SIG-M5 (cell line): Measurements from ENCODE around the gene PRKN.

Experiments
- DNase-seq: peaks from one replicate; lab custom pipeline; 2025; lab: John Stamatoyannopoulos, UW

PRKN gene

GRCh38 chr6:162239330-162239729 lies 488.2 kb downstream of the PRKN start:
- DNase-seq, result no peak

DNA sequence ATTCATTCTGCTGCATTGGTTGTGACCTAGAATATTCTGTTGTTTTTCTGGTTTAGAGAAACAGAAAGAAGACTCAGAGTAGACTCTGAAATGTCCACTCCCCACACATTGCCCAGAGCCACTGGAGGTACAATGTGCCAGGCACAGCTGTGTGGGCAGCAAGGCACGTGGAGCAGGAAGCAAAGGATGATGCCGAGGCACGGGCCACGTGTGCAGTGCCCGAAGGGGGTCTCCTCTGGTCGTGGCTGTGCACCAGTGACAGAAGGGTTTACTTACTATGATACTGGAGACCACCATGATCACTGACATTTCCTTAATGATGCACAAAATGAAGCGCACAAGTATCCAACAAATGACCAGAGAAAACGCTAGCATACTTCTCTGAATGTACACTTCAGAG lies 488.9 kb downstream of the PRKN start:
- DNase-seq, result no peak

DNA sequence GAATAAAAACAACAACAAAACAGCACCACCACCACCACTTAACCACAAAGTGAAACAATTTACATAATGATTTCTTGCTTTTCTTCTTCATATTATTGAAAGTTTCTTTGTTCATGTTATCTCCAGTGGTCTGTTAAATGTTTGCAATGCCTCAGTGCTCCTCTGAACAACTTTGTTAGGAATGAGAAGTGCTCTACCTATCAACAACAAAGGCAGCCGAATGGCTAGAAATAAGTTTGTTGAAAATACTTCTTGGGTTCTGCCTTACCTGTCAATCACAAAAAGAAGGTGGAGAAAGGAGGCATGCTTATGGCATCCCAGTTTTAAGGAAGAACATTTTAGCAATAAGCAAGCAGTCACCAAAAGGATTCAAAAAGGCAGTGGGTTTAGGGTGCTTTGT lies 490.2 kb downstream of the PRKN start:
- DNase-seq, result no peak

- DNase-seq, result no peak
These were observed 492.9 kb downstream of the PRKN start for GRCh38 chr6:162234631-162235030.

DNA sequence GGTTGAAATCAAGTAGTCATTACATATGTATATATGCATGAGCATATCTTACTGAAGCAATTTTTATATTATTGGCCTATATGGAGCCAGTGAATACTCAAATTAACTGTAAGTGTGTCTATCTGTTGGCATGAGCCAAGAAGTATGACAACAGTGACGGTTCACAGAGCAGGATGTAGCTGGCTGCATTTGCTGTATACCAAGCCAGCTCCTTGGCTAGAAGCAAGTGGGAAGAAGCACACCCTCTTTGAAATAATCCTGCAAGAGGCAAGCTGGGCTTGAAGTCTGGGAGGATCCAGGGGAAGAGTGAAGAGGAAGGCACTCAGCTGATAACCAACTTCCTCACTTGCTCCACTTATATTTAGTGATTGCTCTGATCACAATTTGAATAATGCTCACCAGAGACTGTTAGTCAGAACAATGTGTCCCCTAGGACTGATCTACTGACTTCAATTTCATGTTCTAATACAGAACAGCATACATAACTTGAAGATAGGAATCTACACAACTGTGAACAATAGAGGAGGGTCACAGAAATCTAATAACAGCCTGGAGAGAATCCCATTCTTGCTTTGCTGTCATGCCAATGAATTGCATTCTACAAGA lies 497.3 kb downstream of the PRKN start:
- DNase-seq, result no peak

DNA sequence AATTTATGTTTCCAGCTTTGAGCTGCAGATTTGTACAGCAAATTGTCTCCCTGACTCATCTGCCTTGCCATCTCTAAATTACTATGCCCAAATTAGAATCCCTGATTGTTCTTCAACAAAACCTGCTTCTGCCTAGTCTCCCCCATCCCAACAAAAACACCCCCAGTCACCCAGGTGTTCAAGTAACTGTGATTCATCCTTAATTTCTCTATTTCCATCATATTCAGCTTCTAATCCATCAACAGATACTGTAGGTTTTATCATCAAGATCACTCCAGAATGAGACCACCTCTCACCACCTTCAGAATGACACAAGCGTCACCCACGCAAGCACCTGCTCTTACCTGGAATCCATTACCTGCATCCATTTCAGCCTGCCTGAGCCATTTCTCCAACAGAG lies 498.5 kb downstream of the PRKN start:
- no peak for DNase-seq

DNA sequence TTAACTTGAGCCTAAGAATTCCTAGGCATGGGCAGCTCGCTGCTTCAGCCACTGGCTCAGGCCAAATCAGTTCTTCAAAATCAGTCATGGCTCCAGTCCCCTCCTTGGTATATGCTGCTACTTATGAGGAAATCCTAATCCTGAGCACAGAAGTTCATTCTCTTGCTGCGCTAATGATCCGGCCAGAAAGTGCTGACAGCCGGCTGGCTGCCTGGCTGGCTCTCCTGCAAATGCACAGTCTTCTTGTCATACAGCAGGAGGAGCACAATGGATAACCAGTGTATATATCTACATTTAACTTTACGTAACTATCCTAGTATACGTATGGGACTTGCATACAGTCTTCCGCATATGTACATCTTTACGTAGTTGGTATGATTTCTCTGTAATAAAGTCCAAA lies 500.8 kb downstream of the PRKN start:
- no peak for DNase-seq

GRCh38 chr6:162222521-162222920 lies 505.0 kb downstream of the PRKN start:
- DNase-seq, result no peak

DNA sequence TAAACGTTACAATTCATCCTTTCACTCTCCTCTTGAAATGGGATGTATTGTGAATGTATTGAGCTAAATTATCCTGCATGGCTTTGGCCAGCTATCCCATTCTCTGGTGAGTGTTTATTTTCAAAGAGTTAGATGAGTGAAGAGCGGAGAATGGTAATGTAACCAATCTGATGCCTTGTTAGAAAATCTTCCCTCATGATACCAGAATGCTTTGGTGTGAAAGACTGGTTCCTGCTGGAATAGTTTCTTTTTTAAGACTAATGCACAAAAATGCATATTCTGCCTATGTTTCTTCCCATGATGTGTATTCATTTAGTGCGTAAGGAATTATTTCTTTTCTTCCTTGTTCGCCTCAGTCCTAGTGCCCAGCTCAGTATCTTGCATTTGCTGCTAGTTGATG lies 506.7 kb downstream of the PRKN start:
- DNase-seq, result no peak

DNA sequence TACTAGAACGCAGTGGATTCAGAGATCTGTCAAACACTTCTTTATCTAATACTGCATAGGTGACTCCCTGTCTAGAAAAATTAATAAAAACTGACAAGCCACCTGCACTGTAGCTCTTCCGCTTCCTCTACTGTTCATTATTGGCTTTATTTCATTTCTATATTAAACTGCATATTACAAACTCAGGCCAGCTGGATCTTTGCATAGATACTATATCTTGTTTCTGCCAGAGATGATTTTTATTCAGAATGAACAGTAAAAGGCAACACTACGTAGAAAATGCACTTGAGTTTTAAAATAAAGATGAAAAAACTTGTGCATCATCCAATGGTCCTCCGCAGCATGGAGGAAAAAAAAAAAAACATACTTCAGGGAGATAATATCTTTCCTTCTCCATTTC lies 508.3 kb downstream of the PRKN start:
- DNase-seq, result no peak

DNA sequence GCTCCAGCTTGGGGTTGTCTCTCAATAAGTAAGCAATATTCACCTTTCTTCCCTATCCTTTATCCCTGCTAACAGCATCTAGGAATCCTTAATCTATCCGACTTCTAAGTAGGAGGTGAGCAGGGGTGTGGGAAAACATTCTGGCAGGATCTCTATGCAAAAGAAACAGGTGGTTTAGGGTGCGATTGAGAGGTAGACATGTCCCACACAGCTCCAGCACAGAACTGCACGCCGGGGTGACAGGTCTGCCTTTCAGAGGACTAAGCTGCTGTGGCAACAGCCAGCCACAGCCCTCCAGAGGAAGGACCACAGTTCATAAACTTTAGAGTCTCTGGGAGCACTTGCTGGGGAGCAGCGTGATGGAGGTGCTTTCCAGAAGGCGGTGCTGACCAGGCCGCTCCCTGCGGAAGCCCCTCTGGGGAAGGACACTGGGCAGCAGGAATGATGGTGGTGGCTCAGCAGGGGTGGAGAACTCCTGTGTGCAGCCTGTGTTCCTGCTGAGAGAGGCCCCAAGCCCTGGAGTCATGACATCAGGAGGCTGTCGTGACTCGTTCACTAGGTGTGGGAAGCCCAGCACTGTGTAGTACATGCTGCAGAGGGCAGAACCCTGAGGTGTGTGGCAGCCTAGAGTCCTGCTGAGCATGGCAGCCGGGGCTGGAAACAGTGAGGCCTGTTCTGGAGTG lies 509.6 kb downstream of the PRKN start:
- no peak for DNase-seq

GRCh38 chr6:162217058-162217457 lies 510.5 kb downstream of the PRKN start:
- DNase-seq, result no peak

DNA sequence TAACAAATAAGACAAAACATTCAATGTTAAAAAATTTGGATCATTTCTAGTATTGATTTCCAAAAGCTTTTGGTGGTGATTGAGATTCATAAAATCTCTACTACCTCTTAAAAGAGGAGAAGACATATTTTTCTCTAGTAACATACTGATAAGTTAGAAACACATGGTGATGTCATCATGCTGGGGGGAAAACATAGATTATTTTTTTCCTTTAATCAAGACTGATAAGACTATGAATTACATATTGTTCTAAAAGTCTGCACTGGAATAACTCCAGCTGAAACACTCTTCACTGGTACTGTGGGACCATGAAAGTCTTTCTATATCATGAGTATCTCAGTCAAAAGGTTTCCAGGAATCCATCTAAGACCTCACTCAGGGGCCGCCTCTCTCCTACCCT lies 515.8 kb downstream of the PRKN start:
- DNase-seq, result no peak

- DNase-seq, result no peak
These were observed 516.5 kb downstream of the PRKN start for GRCh38 chr6:162211022-162211421.

- DNase-seq, result no peak
These were observed 524.3 kb downstream of the PRKN start for GRCh38 chr6:162203287-162203686.

DNA sequence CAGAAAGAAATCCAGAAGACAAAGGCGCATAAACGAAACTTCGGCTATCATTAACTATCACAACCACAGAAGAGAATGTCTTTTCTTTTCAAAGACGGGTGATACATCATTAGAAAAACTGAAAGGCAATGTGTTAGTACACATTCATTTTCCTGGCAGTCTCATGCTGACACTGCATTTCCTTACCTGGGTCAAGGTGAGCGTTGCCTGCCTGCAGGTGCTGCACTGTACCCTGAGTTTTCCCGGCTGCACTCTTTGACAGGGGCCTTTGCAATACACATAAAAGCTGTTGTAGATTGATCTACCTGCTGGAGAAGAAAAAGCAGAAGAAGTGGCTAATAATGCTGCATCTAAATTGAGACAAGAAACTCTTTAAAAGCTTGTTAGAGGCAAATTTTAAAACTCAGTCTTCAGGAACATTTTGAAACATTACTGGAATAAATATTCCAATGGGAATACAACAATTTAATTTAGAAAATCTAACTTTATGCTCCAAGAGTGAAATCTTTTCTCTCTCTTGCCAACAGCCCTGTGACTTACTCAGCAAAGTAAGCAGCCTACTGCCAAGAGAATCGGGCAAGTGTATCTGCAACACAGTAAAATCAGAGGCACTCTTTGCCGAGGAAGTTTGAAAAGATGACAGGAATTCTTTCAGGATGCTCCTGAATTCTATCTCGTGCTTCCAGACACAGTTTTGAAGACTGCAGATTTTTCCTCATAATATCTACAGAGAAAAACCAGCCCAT lies 526.4 kb downstream of the PRKN start:
- DNase-seq, result no peak

GRCh38 chr6:162200041-162200440 lies 527.5 kb downstream of the PRKN start:
- DNase-seq, result no peak

- no peak for DNase-seq
These were observed 528.6 kb downstream of the PRKN start for GRCh38 chr6:162198925-162199324.

DNA sequence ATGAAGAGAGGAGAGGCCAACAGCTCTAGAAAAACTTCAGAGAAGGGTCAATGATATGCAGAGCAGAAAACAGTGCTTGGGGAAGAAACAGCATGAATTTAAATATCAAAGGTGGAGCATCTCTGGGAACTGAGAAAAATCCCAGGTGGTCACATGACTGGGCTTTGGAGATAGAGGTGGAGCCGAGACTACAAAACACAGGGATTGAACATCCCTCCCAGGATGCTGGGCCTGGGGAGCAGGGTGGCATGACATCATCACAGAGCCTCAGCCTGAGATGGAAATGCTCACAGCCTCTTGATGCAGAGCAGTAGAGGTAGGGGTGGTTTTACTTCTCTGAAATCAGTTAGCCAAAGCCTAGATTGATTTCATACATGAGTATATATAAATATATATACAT lies 529.5 kb downstream of the PRKN start:
- DNase-seq, result no peak

- DNase-seq, result no peak
These were observed 532.1 kb downstream of the PRKN start for GRCh38 chr6:162195441-162195840.

- DNase-seq, result no peak
These were observed 536.6 kb downstream of the PRKN start for GRCh38 chr6:162190981-162191380.

DNA sequence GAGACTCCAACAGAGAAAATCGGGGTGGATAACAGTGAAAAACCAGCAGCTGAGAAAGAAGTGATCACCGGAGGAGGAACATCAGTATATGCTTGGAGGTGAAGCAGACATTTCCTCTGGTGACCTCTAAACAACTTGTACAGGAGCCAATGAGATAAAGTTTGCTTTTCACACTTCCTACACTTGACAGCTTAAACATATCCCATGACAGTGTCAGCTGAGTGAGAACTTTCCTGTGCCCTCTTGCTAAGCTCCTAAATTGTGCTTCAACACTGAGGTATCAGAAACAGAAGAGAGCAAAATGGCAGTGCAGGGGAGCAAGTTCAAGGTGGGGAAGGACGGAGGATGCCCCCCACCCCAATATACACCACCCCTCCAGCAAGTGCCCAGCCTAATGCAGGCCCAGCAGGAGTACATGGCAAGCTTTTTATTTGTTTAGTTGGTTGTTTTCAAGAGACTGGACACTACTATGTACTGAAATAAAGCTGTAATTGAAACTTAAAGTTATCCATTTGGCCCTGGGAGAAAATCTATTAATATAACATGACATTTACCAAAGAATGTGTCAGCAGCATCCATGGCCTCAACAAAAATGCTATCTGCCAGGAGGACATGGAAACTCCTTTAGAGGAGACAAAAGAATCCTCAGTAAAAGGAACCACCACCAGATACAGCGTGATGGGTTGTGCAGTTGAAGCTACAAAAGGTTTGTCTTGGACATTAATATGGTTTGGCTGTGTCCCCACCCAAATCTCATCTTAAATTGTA lies 540.2 kb downstream of the PRKN start:
- no peak for DNase-seq

GRCh38 chr6:162184465-162184864 lies 543.1 kb downstream of the PRKN start:
- no peak for DNase-seq
